ENCODE data around the gene RBM18.

RBM18 gene

DNA sequence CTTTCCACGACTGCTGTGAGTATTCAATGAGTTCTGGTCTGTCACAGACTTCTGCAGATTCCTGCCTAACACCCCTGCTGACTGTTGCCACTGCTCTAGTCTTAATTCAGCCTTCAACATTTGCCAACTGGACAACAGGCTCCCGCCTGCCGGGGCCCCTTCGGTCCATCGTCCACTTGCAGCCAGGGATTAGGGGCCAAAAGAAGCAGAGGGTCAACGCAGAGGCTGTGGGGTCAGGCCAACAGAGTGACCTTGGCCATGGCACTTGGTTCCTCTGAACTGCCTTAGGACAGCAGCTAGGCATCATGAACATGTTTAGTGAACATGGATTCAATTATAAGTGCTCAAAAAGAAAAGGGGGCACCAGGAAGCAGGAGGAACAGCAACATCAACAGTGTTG, 76.3 kb downstream of the RBM18 start:
- Mint-ChIP-seq H3K27me3 (no peaks in the 10 kb centered on the region), H3K4me1 (no peaks in the 10 kb centered on the region), H3K36me3 (no peaks in the 10 kb centered on the region), H3K4me3 (no peak overlapping the region), H3K27ac (no peak overlapping the region), H3K9me3 (no peaks in the 10 kb centered on the region)
